NK-92 (cell line): Measurements from ENCODE around the gene L3MBTL4.

Experiments
- DNase-seq: peaks from one replicate; lab custom pipeline; 2025; ENCODE audit not compliant: unreplicated experiment; lab: John Stamatoyannopoulos, UW

The L3MBTL4 gene

GRCh38 chr18:5930789-5931188 lies 483.9 kb downstream of the L3MBTL4 start:
- no peak for DNase-seq

DNA sequence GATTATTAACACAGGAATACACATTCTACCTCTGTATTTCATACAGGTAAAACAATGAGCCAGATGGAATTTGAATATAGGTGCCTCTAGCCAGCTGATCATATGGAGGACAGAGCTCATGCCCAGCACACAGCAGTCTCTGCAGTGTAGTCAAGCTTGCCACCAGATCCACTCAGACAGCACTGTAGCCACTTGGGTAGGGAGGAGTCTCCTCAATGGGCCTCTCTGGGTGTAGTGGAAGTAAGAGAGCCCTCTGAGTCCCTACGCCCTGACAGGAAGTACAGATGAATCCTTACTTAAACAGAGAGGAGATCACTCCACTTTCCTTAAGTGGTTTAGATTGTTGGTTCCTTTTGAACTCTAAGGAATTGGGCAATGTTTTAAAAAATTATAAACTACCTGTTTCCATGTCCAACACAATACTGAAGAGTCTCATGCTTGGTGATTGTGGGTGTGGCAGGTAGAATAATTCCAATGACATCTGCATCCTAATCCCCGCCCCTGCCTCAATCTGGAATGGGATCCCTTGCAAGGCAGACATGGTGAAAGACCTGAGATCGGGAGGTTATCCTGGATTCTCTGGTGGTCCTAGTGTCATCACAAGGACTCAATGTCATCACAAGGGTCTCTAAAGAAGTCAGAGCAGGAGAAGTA lies 496.4 kb downstream of the L3MBTL4 start:
- DNase-seq: no peak

DNA sequence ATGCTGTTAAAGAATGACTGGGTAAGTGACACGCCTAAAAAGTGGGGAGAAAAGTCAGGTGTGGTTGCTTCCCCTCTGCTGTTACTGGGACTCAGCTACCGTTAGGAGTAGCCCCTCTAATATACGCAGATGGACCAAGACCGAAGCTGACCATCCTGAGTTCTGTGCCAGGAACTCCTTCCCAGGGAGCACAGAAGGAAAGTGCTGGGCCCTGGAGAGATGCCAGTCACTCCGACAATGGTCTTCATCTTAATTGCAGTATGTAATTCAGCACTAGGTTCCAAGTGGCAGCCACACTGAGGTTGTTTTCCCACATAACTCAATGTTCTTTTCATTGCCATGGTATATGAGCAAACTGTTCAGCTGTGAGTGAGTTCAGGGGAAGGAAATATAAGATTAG lies 499.8 kb downstream of the L3MBTL4 start:
- no peak for DNase-seq

GRCh38 chr18:5914016-5914415 lies 500.7 kb downstream of the L3MBTL4 start:
- no peak for DNase-seq

DNA sequence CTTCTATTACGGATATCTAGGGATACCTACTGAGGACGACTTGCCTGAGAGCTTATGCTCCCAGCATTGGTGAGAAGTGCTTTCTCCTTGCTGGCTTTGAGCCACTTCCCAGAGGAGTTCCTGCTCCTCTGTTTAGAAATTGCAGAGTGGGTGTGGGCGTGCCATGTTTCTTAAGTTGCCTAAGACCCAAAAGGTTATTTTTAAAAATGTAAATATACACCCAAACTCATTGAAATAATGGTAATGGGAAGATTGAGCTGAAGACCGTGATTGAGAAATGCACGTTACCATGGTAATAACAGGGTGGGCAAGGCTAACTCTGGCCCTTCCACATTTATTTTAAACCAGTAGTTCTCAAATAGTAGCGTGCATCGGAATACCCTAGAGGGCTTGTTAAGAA lies 502.1 kb downstream of the L3MBTL4 start:
- DNase-seq: no peak

- DNase-seq: no peak
Observed at GRCh38 chr18:5909125-5909524, 505.6 kb downstream of the L3MBTL4 start.
